Measurements from ENCODE around the gene ZYG11A.

DNA sequence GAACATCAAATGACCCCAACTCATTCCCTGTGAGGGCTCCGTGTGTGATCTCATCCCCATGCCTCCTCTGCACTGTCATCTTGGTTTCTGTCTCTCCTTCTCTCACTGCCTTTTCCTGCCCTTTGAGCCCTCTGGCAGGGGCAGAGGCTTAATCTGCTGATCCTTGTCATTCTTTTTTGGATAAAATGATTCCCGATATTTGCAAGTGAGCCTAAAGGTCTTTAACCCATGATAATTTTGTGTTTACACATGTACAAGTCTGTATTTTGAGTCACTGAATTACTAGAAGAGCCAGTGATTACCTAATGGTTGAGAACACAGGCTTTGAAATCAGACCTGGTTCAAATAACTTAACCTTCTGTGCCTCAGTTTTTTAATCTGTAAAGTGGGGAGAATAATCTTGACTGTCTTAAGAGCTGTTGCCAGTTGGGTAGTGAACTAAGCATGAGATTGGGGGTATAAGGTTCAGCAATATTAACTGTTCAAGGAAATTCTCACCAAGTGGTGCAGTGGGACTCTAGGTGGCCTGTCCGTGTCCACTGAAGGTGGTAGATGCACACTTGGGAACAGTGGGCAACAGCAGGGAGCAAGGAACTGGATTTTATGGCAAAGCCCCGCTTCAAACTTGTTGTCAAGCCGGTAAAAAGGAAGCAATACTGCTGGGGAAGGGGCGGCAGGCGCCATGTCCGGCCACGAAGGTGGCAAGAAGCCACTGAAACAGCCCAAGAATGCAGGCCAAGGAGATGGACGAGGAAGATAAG is 77.3 kb downstream of the ZYG11A start:
- TF ChIP-seq POLR2A (IDR thresholded peaks at IDR 0.05): no peak
- TF ChIP-seq CTCF (IDR thresholded peaks at IDR 0.05): no peak
- TF ChIP-seq EP300 (IDR thresholded peaks at IDR 0.05): no peak
